HUES64 (cell line): ENCODE measurements around the gene PYGO2.

Source experiments
- H3K27ac ChIP-seq: 2 replicates; pipeline ENCODE4 v1.7.0; 2013; ENCODE audit warnings: low read depth, low read length, inconsistent platforms
- H3K27me3 ChIP-seq: 2 replicates; pipeline ENCODE4 v1.6.1; 2013; ENCODE audit warnings: mild to moderate bottlenecking, low read length; ENCODE audit not compliant: insufficient read depth
- H3K36me3 ChIP-seq: 2 replicates; pipeline ENCODE4 v1.6.1; 2013; ENCODE audit warnings: mild to moderate bottlenecking, low read length; ENCODE audit not compliant: insufficient read depth
- H3K4me1 ChIP-seq: 2 replicates; pipeline ENCODE4 v1.6.1; 2013; ENCODE audit warnings: mild to moderate bottlenecking, low read length, moderate library complexity; ENCODE audit not compliant: insufficient read depth
- H3K4me3 ChIP-seq: 2 replicates; pipeline ENCODE4 v1.5.1; 2013; ENCODE audit warnings: mild to moderate bottlenecking, low read length, moderate library complexity
- H3K9ac ChIP-seq: 2 replicates; pipeline ENCODE4 v1.6.1; 2013; ENCODE audit warnings: mild to moderate bottlenecking, low read depth, low read length
- H3K9me3 ChIP-seq: 2 replicates; pipeline ENCODE4 v1.6.1; 2013; ENCODE audit warnings: low read depth, low read length; ENCODE audit not compliant: insufficient read depth
- WGBS: fragments of 150-250, 120-280 bp; methylation state at CpG from one replicate; pipeline ENCODE4 v1.1.7; 2013; ENCODE audit warnings: missing lambda C conversion rate; 5-methylcytosine and 5-hydroxymethylcytosine counted together

The PYGO2 gene

DNA sequence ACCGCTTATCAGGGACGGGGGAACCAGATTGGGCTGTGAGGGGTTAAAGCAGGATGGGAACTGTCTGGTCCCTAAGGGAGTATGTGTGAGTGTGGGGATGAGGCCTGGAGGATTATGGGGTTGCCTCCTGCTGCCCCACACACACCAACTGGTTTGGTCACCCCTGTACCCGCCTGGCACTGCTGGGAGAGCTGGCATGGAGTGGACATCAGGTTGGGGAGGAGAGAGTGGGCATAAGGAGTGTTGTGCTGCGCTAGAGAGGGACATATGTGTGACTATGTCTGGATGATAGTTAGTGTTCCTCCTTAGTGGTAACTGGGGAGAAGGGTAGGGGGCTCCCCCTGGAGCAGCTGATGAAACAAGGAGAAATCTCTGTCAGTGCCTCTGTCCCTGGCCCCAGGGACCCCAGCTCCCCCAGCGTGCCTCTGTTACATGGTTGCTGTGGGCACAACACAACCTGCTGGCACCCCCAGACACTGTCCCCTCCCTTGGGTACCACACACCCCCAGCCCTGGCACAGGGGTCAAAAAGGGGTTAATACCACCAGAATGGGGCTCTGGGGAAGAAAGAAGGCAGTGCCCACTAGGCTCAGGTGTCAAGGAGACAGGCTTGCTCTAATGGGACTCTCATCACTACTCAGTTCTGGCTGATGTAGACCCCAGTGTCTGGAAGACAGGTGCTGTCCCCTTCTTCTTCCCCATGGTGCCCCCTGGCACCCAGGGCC is 42.9 kb upstream of the PYGO2 start:
- Histone ChIP-seq H3K9me3 (no peaks in the 10 kb centered on the region), H3K9ac (peak overlapping the region; percentile 33; the same call in 1 of the 2 replicates), H3K27ac (peak overlapping the region; percentile 65; the same call in 1 of the 2 replicates), H3K27me3 (no peaks in the 10 kb centered on the region), H3K4me1 (peaks cover 18% of the 10 kb centered on the region), H3K4me3 (peak overlapping the region; percentile 95), H3K36me3 (no peaks in the 10 kb centered on the region)
- WGBS, result 34% methylated on average over 5 of the region's 5 CpGs

GRCh38 chr1:155003766-155004351 is 42.3 kb upstream of the PYGO2 start:
- WGBS, result 1% methylated on average over 22 of the region's 34 CpGs
- H3K9me3 ChIP-seq, result no peaks in the 10 kb centered on the region
- no peaks in the 10 kb centered on the region for H3K36me3 ChIP-seq
- peak overlapping the region; percentile 65; the same call in 1 of the 2 replicates for H3K27ac ChIP-seq
- no peaks in the 10 kb centered on the region for H3K27me3 ChIP-seq
- H3K4me3 ChIP-seq, result peak overlapping the region; percentile 95
- H3K9ac ChIP-seq, result peak overlapping the region; percentile 73
- peaks cover 16% of the 10 kb centered on the region for H3K4me1 ChIP-seq

- Histone ChIP-seq H3K9me3 (no peaks in the 10 kb centered on the region), H3K9ac (peak overlapping the region; percentile 73), H3K4me1 (peaks cover 10% of the 10 kb centered on the region), H3K27ac (peak overlapping the region; percentile 65; the same call in 1 of the 2 replicates), H3K36me3 (no peaks in the 10 kb centered on the region), H3K4me3 (peak overlapping the region; percentile 95), H3K27me3 (no peaks in the 10 kb centered on the region)
- WGBS, result under 1% methylated on average over 37 of the region's 37 CpGs
These were observed 41.7 kb upstream of the PYGO2 start for GRCh38 chr1:155003227-155003765.

DNA sequence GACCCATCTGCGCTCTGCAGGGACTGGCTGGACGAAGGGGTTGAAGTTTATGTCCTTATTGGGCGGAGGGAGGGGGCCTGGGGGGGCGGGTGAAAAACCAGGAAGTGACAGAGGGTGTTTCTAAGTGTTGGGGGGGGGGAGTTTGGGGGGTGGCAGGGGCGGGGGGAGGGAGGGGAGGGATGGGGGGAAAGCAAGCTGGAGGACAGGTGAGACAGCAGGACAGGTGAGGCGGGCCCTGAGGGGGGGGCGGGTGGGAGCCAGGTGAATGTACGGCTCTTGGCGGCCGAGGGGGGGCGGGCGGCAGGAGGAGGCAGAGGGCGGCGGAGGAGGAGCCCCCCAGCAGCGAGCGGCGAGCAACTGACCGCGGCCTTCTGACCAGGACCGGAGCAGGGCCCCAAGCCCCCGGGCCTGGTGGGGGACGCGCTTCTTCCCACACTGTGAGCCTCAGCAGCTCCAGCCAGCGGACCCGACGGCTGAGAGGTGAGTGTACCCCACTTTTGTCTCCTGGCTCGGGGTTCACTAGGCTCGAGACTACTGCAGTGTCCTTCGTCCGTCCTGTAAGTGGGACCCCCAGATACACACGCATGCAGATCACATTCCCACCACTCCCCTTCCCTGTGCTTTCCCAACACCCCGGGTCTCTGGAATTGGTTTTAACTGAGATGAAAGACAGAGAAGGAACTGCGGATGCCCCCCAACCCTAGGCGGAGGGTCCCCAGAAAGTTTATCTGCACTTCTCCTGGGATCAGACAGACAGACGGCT is 41.1 kb upstream of the PYGO2 start, which contains the start of gene ZBTB7B:
ZBTB7B (plus strand) TSS at position 339 of the 763 bp plus-strand sequence. CDS start 11,859 bp downstream, outside the sequence.
- H3K4me1 ChIP-seq, result peaks cover 10% of the 10 kb centered on the region
- WGBS, result under 1% methylated on average over 30 of the region's 35 CpGs

DNA sequence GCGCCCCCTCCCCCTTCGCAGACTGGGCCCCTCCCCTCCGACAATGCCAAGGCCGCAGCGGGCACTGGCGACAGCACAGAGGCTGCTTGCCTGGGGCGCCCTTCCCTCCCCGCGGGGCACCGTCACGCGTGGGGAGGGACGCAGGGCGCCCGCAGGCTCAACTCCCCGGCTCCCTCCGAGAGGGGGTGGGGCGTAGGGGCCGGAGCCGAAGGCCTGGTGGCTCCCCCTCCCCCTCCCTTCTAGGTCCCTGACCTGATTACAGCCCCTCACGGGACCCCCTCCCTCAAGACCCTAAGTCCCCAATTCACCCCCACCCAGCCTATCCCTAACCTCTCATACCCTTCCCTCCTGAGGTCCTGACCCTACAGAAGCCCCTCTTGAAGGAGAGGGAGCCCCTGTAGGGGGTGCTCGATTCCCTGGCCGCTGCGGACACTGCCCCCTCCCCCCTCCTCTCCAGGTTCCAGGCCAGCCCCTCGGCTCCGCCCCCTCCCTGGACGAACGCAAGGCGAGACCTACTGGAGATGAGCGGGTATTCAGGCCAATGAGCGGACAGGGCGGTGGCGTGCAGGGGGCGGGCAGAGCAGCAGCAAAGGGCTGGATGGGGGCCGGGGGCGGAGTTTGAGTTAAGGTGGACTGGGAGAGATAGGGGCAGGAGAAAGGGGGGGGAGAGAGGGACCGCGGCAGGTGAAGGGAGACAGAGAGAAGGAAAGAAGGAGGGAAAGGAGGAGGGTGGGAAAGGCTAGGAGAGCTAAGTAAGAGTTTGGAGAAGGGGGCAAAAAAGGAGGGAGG is 40.3 kb upstream of the PYGO2 start:
- H3K9me3 ChIP-seq, result no peaks in the 10 kb centered on the region
- peak overlapping the region; percentile 84 for H3K9ac ChIP-seq
- no peaks in the 10 kb centered on the region for H3K27me3 ChIP-seq
- peak overlapping the region; percentile 97; the same call in 1 of the 2 replicates for H3K27ac ChIP-seq
- H3K36me3 ChIP-seq, result no peaks in the 10 kb centered on the region
- under 1% methylated on average over 35 of the region's 38 CpGs for WGBS
- H3K4me3 ChIP-seq, result peak overlapping the region; percentile 82
- H3K4me1 ChIP-seq, result peaks cover 10% of the 10 kb centered on the region

More for the DNA sequence above, 41.1 kb upstream of the PYGO2 start, which contains the start of gene ZBTB7B:
- no peaks in the 10 kb centered on the region for H3K9me3 ChIP-seq
- no peaks in the 10 kb centered on the region for H3K36me3 ChIP-seq
- H3K9ac ChIP-seq, result peak within 1 kb of the TSS; percentile 84
- peak within 1 kb of the TSS; percentile 95 for H3K4me3 ChIP-seq
- peak within 1 kb of the TSS; percentile 97; the same call in 1 of the 2 replicates for H3K27ac ChIP-seq
- no peaks in the 10 kb centered on the region for H3K27me3 ChIP-seq

DNA sequence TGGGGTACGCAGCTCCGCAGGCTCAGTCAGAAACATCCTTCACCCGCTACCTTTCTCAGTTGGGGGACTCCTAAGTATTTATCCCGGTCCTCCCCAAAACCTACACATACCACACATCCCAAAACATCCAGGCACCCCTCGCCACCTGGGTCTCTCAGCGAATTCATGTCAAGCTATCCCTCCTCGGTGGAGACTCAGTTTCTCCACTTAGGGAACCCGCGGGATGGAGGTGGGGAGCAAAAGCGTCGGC is 39.8 kb upstream of the PYGO2 start:
- Histone ChIP-seq H3K36me3 (no peaks in the 10 kb centered on the region), H3K27ac (peak overlapping the region; percentile 97), H3K4me1 (peaks cover 10% of the 10 kb centered on the region), H3K9me3 (no peaks in the 10 kb centered on the region), H3K9ac (peak overlapping the region; percentile 84), H3K27me3 (no peaks in the 10 kb centered on the region), H3K4me3 (peak overlapping the region; percentile 82)
- WGBS, result under 1% methylated on average over 11 of the region's 11 CpGs

DNA sequence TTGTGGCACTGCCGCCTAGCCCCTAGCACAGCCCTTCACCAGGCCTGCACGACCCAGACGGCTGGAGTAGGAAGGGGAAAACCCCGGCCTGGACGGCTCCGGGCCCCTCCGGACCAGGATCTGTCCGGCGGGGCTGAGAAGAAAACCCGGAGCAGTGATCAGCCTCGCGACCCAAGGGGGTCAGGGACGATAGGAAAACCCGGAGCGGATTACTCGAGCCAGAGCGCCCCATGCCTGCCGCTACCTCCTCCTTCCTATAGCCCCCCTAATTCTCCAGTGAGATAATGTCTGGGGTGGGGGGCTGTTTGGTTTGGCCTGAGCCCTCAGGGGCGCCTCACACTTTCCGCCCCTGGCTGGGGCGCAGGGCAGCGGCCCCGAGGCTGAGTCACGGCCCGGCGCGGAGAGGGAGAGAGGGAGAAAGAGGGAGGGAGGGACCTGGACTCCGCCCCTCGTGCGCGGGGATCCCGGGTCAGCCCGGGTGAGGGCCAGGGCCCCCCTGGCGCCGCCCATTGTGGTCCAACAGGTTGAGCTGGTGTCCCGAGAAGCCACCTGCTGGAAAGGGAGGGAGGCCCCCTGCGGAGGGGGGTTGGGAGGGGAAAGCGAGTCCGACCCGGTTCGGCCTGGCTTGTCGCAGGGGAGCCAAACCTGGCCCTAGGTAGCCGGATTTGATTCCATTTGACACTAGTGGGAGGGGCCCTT is 39.3 kb upstream of the PYGO2 start:
- Histone ChIP-seq H3K9me3 (no peaks in the 10 kb centered on the region), H3K27me3 (no peaks in the 10 kb centered on the region), H3K4me3 (peak overlapping the region; percentile 82), H3K27ac (peak overlapping the region; percentile 97), H3K36me3 (no peaks in the 10 kb centered on the region), H3K4me1 (peaks cover 11% of the 10 kb centered on the region), H3K9ac (peak overlapping the region; percentile 84)
- WGBS, result 1% methylated on average over 43 of the region's 43 CpGs

- Histone ChIP-seq H3K4me1 (peaks cover 13% of the 10 kb centered on the region), H3K9ac (peak overlapping the region; percentile 78), H3K4me3 (peak overlapping the region; percentile 82), H3K9me3 (no peaks in the 10 kb centered on the region), H3K27me3 (no peaks in the 10 kb centered on the region), H3K27ac (peak overlapping the region; percentile 97), H3K36me3 (no peaks in the 10 kb centered on the region)
- WGBS, result 2% methylated on average over 7 of the region's 13 CpGs
These were observed 38.8 kb upstream of the PYGO2 start for GRCh38 chr1:155000411-155000725.

DNA sequence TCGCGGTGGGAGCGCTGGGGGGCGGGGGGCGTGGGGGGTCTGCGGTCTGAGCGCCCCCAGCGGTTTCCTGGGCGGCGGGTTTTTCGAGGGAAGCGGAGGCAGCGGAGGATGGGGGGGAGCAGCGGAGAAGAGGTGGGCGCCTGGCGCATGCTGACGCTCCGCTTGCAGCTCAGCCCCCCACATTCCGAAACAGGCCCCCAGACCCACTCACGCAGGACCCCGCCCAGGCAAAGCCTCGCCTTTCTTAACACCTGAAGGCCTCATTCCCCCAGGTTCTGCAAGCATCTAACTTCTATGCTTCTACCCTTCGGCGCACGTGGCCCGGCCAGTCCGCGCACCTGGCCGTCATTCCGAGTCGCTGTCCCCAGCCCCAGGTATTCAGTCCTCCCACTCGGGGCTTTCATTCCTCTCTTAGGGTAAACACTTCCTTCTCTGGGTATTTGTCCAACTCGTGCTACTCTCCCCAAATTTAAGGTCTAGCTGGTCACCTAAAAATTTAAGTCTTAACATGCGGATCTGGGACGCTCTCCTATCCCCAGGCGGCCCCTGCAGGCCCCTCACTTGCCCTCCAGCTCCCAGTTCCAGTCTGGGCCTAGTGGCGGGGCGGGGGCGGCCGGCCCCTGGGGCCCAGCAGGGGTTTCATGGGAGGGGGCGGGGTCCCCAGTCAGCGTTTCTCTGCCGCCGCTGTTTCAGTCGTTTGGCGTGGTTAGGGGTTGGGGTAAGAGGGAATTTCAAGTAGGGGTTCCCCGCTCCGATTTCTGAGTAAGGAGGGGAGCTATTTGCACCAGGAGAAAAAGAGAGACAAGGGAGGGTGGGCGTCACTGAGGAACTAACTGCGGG is 38.2 kb upstream of the PYGO2 start:
- H3K36me3 ChIP-seq, result no peaks in the 10 kb centered on the region
- H3K27me3 ChIP-seq, result no peaks in the 10 kb centered on the region
- 2% methylated on average over 49 of the region's 50 CpGs for WGBS
- H3K27ac ChIP-seq, result peak overlapping the region; percentile 85
- H3K9ac ChIP-seq, result peak overlapping the region; percentile 78
- H3K9me3 ChIP-seq, result no peaks in the 10 kb centered on the region
- peak overlapping the region; percentile 82 for H3K4me3 ChIP-seq
- H3K4me1 ChIP-seq, result peaks cover 12% of the 10 kb centered on the region
